Measurements from ENCODE around the gene PHACTR2.

GRCh38 chr6:143747347-143747842 lies 69.6 kb downstream of the PHACTR2 start:
- TF ChIP-seq CTCF (conservative IDR thresholded peaks at IDR 0.05) = no peak
- no peak for TF ChIP-seq ZFX (IDR thresholded peaks at IDR 0.05)
